ENCODE results near the gene RBMS1.
"Not testable (repeated sequence)": the region's sequence is repeated elsewhere in the genome, so short reads cannot be mapped to it uniquely, and the experiment has no call there.

RBMS1 gene

DNA sequence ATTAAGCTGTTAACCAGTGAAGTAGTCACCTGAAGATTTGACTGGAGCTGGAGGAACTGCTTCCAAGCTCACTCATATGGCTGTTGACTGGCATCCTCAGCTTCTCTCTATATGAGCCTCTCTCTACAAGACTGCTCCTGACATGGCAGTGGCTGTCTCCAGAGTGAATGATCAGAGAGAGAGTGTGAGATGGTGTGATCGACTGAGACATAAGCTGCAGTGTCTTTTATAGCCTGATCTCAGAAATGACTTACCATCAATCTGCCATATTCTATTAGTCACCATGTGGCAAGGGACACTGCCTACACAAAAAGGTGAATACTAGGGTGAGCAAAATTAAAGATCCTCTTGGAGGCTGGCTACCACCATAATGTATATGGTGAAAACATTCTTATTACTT lies 7.8 kb upstream of the RBMS1 start:
- no peak for DNase-seq

DNA sequence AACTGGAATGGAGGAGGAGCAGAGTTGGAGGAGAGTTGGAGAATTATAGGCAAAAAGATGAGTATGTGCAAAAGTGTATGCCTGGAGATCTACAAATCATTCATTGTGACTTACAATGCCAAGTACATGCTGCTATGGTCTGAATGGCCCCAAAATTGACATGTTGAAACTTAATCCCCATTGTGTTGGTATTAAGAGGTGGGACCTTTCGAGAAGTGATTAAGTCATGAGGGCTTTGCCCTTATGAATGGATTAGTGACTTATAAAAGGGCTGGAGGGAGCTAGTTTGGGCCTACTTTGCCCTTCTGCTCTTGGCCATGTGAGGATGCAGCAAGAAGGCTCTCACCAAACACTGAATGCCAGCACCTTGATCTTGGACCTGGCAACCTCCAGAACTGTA lies 6.3 kb upstream of the RBMS1 start:
- no peak for DNase-seq

DNA sequence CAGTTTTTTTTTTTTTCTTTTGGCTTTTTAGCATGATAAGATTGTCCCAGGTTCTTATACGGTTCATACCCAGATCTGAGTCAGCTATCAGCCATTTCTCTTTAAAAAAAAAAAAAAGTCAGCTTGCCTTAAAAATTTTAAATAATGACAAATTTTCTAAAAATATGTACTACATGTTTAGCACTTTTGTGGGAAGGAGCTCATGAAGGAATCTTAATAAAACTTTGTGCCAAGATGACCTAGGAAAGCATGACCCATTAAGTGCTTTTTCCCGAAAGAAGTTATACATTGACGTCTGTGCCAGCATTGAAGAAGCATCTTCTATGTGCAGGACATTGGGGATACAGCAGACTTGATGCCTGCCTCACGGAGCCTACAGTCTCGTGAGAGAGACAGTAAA lies 4.5 kb upstream of the RBMS1 start:
- no peak for DNase-seq

DNA sequence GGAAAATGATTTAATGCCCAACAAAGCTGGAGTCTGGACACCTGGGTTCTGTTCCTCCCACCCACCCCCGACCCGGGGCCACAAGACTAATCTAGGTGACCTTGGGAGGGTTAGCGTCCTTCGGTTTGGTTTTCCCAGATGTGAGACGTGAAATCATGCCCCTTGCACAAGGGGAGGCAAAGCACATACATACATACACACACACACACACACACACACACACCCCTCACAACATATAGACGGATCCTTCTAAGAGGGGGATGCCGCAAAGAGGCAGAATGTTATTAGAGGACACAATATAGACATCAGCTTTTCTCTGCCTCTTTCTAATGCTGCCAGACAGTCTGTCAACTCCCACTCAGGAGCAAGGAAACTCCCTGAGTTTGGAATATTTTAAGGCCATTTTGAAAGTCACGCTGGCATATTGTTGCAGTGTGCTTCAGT lies 616 bp upstream of the RBMS1 start:
- no peak for DNase-seq

DNA sequence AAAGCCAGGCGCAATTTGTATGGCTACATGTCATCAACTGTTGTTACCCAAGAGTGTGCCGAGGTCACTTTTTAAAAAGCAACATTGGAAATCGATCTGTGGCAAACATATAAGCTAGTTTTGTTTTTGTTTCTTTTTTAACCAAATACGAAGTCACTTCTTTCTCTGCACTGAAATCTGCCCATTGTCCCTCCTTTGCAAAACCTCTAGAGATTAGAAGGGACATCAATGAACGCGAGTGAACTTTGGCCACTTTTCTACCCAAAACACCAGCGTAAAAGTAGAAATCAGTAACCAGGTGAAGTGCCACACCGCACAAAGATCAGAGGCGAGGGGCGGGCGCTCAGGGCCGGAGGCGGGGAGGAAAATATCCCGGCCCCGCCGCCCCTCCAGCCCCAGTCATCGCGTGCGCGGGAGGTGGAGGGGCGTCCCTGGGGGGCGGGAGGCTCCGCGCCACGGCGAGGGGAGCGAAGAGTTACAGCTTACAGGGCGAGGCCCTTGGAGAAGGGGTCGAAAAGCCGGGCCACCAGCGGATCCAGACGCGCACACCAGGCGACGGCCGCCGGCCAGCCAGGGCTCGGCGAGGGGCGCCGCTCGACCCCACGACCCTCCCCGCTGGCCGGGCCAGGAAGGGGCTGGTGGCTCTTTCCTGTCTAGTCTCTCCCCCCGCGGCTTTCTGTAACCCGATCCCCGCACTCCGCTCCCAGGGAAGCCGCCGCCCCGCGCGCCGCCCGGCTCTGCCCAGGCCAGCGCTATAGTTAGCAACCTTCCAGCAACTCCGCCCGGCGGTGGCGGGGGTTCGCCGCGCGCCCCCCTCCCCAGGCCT lies 993 bp downstream of the RBMS1 start:
- DNase-seq = no peak

DNA sequence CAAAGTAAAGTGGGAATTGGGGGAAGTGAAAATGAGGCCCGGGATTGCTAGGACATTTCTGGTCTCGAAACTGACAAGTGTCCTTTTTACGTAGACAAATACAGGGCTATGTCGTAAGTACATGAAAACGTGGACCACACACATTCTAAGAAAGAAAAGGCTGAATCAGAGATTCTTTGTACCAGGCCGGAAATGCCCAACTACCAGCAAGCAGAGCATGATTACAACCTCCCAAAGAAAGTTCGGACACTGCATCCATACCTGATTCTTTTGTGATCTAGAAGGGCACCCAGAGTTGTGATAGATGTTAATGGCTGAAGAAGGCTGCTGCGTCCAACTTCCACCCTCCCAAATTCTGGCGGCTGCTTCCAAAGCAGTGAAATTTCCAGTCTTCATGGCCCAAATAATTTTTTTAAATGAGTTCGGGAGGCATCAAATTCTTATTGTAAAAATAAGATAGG lies 1.7 kb downstream of the RBMS1 start:
- DNase-seq = no peak

DNA sequence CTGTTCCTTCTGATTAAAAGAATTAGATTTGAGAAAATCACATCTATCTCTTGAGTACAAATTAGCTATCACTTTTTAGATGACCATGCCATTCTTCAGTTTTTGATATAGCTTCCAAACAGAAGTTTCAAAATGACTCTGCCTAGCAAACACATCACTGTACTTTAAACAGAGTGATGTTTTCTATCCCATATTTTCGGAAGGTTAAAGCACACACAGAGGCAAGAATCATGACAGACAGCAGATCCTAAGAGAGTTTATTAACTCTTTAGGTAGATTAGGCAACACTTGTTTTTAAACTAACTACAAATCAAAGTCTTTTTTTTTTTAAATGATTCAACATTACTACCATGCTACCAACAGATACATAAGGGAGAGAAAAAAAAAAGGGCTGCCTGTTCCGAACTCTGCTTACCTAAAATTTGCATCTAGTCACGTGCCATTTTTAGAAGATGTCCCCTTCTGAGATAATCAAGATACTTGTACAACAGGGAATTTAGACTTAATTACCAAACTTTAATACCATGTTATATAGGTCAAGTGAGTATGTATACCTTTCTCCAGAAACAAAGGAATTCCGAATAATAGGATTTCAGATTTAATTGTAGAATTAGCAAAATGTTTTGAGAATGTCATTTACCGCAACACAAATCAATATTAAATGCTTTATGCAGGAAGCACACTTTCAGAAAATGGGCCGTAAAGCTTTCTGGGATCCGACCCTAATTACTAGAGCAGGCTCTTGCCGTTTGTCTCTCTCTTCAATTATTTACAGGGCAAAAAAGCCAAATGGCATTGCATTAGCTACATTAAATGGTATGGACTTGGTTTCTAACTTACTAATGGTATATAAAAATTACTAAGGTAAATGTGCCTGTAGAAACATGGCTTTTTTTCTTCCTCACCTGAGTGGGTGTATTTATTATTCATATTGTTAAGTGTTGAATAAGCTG lies 2.6 kb downstream of the RBMS1 start:
- no peak for DNase-seq

DNA sequence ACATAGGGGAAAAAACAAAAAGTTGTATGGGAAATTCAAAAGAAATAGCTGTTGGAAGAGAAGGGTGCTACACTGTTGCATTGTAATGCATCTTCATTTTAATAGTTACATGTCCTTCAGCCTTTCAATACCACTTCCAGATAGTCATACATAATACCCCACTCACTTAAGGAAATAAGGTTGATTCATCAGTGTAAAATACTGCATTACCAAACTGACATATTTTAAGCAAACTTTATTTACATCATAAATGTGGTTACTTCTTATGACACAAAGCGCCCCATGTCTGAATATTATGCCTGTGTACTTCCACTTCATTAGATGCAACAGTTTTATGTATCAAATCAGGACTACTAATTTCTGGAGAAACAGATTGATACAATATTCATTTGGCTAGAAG lies 4.5 kb downstream of the RBMS1 start:
- DNase-seq = no peak

DNA sequence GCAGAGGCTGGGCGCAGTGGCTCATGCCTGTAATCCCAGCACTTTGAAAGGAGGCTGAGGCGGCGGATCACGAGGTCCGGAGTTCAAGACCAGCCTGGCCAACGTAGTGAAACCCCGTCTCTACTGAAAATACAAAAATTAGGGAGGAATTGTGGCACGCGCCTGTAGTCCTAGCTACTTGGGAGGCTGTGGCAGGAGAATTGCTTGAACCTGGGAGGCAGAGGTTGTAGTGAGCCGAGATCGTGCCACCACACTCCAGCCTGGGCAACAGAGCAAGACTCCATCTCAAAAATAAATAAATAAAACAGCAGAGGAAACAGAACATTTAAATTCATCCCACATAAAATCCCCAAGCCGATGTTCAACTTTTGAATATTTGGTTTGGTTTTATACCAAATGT lies 5.3 kb downstream of the RBMS1 start:
- not testable (repeated sequence) for DNase-seq

DNA sequence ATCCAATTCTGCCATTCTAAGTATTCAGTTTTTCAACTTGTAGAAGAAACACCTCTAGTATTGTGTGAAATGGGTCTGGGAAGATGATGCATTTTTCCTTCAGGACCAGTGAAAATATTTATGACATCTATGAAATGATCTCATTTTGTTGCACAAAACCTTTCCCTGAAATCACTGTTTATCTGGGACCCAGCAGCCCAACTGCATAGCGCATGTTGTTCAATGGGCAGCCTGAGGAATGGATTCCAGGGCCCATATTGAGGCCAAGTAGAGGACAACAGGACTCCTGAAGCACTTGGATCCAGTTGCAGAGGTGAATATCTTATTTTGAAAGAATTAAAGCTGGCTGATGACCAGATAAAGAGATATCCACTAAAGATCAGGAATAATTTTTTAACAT lies 7.3 kb downstream of the RBMS1 start:
- DNase-seq = no peak

DNA sequence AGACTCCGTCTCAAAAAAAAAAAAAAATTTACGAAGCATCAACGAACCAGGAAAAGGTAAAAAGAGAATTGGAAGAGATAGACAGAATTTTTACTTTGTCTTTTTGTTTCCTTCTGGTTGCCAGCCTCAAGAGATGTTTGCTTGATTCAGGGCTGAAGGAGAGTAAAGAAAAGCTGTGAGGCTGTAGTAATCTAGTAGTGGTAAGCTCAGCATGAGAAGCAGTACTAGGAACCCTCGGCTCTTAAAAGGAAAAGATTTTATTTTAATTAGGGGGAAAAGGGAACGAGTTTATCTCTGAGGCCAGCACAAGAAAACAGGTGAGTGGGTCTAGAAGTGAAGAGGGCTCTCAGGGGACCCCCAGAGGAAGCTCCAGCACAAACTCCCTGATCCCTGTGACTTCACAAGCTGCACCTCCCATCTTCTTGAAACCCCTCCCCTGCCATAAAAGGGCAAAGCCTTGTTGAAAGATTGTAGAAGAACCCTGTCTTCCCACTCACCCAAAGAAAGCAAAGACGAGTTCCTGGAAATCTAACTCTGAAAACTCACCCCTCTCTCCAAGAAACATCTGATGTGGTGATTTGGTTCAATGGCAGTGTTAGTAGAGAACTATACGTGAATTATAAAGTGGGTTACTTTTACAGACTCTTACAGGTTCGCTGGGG lies 8.6 kb downstream of the RBMS1 start:
- no peak for DNase-seq

DNA sequence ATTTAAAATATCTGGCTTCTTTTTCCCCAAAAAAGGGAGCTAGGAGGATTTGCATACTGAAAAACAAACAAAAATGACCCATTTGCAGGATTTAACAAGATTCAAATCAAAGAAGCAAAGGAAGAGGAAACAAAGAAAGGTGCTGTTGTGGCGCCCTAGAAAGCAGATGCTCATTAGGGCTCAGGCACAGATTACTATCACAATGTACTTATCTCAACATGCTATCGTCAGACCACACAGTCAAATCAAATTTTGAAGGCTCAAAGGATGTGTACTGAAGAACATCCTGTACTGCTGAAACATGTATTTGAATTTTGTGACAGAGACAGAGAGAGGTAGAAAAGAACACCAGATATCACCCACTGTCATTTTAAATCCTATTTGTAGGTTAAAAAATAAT lies 10.9 kb downstream of the RBMS1 start:
- DNase-seq = no peak

DNA sequence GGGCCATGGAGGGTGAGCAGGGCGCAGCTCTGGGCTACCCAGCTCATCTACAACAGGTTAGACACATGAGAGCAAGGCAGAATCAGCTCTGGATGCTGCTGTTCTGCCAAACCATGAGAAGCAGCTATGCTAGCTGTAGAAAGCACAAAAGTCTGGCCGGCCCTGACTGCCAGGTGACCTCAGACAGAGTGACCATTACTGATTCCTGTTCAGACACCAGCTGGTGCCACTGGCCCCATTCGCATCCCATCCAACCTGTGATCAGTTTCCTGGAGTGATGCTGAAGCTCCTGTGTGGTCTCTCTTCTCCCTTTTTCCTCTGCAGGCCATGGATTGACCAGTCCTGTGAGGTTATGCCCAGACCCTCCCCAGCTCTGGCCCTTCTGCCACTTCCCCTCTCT lies 14.3 kb downstream of the RBMS1 start:
- DNase-seq = no peak

DNA sequence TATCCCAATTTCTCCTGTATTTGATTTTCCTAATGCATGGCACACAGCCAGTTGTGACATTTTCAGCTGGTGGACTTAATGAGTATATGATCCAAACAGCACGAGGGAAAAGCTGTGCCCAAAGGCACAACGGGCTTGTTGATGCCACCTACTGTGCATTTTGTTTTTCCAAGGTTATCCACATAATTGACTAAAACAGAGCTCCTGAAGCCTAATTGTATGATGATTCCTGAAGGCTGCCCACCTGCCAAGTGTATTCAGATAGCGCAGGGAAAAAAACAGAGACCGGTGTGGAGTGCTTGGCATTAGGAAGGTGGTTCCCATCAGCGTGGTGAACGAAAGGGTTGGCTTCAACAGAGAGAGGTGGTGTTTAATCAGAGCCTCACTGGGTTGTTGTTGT lies 14.9 kb downstream of the RBMS1 start:
- no peak for DNase-seq

DNA sequence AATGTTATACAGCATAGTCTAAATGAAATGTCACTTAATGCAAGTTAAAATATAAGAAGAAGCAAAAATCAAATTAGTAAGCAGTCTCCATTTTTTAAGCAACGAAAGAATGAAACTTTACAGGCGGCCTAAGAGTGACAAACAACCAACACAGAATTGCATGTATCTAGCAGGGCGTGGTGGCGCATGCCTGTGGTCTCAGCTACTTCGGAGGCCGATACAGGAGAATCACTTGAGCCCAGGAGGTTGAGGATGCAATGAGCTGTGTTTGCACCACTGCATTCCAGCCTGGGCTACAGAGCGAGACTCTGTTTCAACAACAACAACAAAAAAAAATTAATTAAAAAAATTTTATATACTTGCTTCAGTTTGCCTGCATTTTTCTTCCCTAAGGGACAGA lies 16.6 kb downstream of the RBMS1 start:
- DNase-seq = no peak

DNA sequence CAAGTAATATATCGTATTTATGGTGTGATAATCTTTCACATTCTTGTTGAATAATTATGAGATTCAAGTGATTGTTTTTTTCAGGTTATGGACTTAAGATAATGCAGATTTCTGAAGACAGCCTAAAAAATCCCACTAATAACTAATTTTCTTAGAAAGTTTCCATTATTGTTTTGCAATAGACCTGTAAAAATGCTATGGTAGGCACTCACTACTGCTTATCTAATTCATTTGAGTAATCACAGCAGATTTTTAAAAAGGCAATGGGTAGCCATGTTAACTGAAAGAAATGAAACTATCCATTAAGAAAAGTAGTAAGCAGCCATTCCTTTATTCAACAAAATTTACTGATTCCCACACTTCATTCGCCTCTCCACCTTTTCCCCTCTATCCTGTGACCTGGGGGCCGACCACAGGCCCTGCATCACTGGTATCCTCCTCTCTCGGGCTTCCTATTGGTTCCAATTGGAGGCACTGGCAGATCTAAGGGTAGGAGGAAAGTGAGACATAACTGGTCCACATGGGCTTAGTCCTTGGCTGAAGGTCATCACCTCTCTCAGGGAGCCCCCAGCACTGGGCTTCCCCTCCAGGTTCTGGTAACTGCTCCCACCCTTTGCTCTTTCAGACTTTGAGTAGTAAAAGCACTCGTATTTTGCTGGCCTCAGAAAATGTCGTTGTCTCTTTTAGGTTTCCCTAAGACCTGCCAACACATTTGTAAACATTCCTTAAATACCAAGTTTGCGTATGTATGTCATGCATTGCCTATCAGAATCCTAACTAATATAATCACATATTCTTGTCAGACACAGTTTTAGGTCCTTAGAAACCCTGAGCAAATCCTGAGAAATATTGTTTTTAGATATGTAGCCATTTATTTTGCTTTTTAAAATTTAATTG lies 18.5 kb downstream of the RBMS1 start:
- no peak for DNase-seq

DNA sequence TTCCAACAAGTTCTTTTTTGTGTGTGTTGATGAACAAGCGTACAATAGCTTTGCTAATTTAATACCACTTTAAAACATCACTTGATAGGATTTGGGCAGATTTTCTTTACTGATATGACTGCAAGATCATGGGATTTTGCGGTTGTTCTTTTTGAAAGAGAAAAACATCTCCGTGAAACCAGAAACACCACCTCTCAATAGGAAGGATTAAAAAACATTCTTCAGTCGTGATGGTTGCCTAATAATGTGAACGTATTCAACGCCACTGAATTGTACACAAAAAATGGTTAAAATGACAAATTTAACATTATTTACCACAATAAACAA lies 19.3 kb downstream of the RBMS1 start:
- DNase-seq = no peak

DNA sequence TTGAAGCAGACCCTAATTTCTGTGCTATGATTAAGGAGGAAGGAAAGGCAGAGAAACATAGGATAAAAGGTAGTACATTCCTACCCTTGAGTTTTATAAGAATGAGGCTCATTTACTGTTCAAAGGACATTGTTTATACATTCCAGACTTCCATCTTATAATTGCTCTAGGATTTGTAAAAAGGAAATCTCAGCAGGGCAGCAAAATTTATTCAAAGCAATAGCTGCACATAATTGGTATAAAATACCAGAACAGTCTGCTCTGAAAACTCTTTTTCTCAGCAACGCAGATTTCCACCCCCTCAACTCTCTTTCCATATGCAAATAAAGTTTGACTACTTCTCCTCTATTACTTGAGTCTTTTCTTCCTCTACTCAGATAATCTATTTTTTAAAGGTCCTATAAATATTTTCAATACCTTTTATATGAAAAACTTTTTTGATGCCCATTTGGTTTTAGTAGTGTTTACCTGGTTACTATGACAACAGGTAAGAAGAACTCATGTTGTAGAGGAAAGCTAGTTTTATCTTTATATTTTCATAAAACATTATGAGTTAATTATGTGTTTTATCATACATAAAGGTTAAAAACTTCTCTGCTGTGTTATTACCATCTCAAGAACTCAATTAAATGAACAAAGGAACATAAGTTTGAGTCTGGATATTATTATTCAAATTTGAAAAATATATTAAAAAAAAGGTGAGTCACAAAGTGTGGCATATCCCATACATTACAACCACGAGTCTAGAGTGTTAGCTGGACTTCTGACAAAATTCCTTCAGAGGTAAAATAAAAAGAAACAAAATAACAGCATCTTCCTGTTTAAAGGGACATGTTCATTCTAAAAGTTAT lies 19.9 kb downstream of the RBMS1 start:
- DNase-seq = no peak

DNA sequence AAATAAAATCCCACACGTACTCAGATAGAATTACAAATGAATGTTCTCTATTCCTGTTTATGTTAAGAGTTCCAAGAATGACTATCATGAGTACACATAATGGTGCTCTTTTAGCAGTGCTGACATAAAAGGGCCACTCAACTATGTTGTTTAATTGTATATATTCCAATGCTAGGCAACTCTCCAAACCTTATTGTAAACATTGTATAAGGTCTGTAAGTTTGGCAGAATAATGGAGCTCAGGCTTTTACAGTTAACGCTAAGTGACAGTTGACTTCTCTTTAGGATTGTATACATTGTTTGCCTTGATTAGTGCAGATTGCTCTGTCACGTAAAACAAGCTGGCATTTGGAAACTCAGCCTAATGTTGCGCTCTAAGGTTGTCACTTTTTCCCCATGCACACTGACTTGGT lies 20.8 kb downstream of the RBMS1 start:
- DNase-seq = no peak

DNA sequence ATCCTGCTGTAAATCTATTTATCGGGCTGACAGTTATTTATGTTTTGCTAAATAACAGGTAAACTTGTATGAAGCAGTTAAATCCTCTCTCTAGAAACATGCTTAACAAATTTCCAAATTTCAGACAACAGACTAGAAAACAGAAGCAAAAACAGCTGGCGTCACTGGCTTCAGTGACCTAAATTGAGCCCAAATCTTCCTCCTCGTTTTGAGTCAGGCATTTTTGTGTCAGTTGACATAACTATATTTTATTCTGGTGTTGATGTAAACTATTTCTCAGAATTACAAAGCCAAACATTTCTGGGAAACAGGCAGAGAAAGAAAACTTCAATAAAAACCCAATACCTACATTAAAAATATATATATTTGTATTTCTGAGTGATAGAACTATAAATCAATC lies 21.7 kb downstream of the RBMS1 start:
- no peak for DNase-seq

DNA sequence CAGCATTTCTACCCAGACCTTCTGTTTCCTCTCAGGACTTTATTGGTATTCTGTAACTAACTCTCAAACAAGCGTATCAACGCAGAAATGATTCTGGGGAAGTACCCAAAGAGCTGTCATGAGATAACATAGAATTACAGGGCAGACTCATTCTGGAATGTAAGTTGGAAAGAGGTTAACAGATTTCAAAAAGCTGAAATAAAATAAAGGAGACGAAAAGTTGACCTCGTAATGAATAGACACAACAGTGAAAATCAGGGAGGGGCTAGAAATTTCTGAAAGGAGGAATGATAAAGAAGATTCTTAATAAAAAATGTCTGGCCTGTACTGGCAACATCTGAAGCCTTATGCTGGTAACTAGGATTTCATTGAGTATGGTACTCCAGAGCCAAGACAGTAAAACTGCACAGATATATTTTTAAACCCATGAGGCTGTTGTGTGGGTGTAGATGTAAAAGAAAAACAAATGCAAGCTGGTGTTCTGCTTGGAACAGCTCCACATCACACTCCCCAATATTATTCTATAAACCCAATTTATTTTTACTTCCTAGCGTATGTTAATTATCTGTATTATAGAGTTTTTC lies 23.9 kb downstream of the RBMS1 start:
- no peak for DNase-seq
